ENCODE measurements around the gene MIB2. TPM values are rescaled to one million over a fixed set of nuclear protein-coding genes. Genes with fewer than 3 reads are reported as not detected.

Gene MIB2
- total RNA-seq, 1 donor from 2014 or later, result 108 TPM

GRCh38 chr1:1616045-1616790 lies 918 bp downstream of the MIB2 start:
- H3K36me3 Mint-ChIP-seq (ENCODE audit: unreplicated experiment), result peaks cover 6% of the 10 kb centered on the region
- H3K4me1 Mint-ChIP-seq (ENCODE audit: unreplicated experiment), result peaks cover 34% of the 10 kb centered on the region
- TF ChIP-seq, protein P1, sequence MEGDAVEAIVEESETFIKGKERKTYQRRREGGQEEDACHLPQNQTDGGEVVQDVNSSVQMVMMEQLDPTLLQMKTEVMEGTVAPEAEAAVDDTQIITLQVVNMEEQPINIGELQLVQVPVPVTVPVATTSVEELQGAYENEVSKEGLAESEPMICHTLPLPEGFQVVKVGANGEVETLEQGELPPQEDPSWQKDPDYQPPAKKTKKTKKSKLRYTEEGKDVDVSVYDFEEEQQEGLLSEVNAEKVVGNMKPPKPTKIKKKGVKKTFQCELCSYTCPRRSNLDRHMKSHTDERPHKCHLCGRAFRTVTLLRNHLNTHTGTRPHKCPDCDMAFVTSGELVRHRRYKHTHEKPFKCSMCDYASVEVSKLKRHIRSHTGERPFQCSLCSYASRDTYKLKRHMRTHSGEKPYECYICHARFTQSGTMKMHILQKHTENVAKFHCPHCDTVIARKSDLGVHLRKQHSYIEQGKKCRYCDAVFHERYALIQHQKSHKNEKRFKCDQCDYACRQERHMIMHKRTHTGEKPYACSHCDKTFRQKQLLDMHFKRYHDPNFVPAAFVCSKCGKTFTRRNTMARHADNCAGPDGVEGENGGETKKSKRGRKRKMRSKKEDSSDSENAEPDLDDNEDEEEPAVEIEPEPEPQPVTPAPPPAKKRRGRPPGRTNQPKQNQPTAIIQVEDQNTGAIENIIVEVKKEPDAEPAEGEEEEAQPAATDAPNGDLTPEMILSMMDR (IDR thresholded peaks at IDR 0.05), result no peak
- H3K4me3 Mint-ChIP-seq (ENCODE audit: unreplicated experiment), result peak overlapping the region; percentile 83
- no peaks in the 10 kb centered on the region for H3K9me3 Mint-ChIP-seq (ENCODE audit: unreplicated experiment)
- DNase-seq (ENCODE audit: extremely low spot score, unreplicated experiment), result no peak
- peak overlapping the region; percentile 78 for H3K27ac Mint-ChIP-seq (ENCODE audit: unreplicated experiment)
- no peaks in the 10 kb centered on the region for H3K27me3 Mint-ChIP-seq (ENCODE audit: unreplicated experiment)

DNA sequence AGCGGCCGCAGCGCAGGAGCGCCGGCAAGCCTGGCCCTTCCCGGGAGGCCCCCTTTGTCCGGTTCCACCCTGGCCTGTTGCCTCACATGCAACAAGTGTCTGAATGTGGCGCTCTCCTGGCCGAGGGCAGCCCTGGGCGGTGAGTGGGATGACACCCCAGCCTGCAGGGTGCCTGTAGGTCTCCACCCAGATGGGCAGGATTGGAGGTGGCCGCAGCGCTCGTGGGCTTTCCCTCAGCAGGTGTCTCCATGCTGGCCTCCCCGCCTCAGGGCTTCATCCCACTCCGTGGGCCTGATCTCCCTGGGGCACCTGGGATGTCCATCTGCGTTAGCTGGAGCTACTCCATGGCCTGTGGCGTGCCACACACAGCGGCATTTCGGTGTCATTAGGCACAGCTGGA lies 1.5 kb downstream of the MIB2 start:
- Mint-ChIP-seq H3K27me3 (ENCODE audit: unreplicated experiment) (no peaks in the 10 kb centered on the region), H3K4me1 (ENCODE audit: unreplicated experiment) (peaks cover 34% of the 10 kb centered on the region), H3K27ac (ENCODE audit: unreplicated experiment) (peak overlapping the region; percentile 78), H3K4me3 (ENCODE audit: unreplicated experiment) (peak overlapping the region; percentile 83), H3K9me3 (ENCODE audit: unreplicated experiment) (no peaks in the 10 kb centered on the region), H3K36me3 (ENCODE audit: unreplicated experiment) (peaks cover 6% of the 10 kb centered on the region)
- DNase-seq (ENCODE audit: extremely low spot score, unreplicated experiment), result no peak
- TF ChIP-seq, protein P1 (IDR thresholded peaks at IDR 0.05), result no peak

GRCh38 chr1:1617516-1617915 lies 2.2 kb downstream of the MIB2 start:
- no peaks in the 10 kb centered on the region for H3K27me3 Mint-ChIP-seq (ENCODE audit: unreplicated experiment)
- H3K27ac Mint-ChIP-seq (ENCODE audit: unreplicated experiment), result no peak overlapping the region
- H3K4me3 Mint-ChIP-seq (ENCODE audit: unreplicated experiment), result peak overlapping the region; percentile 83
- peaks cover 31% of the 10 kb centered on the region for H3K4me1 Mint-ChIP-seq (ENCODE audit: unreplicated experiment)
- TF ChIP-seq, protein P1 (IDR thresholded peaks at IDR 0.05), result no peak
- H3K9me3 Mint-ChIP-seq (ENCODE audit: unreplicated experiment), result no peaks in the 10 kb centered on the region
- H3K36me3 Mint-ChIP-seq (ENCODE audit: unreplicated experiment), result peaks cover 3% of the 10 kb centered on the region
- no peak for DNase-seq (ENCODE audit: extremely low spot score, unreplicated experiment)

DNA sequence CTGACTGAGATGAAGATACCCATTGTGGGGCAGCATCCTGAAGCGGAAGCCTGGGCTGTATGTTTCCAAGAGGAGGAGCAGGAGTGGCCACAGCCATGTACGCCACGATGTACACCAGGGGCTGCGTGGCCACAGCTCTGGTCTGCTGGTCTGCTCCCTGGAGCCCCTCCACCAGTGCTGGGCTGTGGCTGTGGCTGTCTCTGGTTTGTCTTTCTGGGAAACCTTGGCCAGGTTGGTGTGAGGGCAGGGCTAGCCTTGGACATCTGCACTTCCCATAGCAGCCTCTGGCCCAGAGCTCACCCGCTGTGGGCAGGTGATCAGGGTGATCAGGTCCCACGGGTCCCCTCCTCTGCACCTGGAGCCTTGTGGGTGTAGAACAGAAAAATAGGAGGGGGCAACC lies 2.6 kb downstream of the MIB2 start:
- Mint-ChIP-seq H3K9me3 (ENCODE audit: unreplicated experiment) (no peaks in the 10 kb centered on the region), H3K4me3 (ENCODE audit: unreplicated experiment) (peak overlapping the region; percentile 83), H3K27me3 (ENCODE audit: unreplicated experiment) (no peaks in the 10 kb centered on the region), H3K27ac (ENCODE audit: unreplicated experiment) (no peak overlapping the region), H3K4me1 (ENCODE audit: unreplicated experiment) (peaks cover 31% of the 10 kb centered on the region), H3K36me3 (ENCODE audit: unreplicated experiment) (peaks cover 3% of the 10 kb centered on the region)
- no peak for DNase-seq (ENCODE audit: extremely low spot score, unreplicated experiment)
- TF ChIP-seq, protein P1 (IDR thresholded peaks at IDR 0.05), result no peak

DNA sequence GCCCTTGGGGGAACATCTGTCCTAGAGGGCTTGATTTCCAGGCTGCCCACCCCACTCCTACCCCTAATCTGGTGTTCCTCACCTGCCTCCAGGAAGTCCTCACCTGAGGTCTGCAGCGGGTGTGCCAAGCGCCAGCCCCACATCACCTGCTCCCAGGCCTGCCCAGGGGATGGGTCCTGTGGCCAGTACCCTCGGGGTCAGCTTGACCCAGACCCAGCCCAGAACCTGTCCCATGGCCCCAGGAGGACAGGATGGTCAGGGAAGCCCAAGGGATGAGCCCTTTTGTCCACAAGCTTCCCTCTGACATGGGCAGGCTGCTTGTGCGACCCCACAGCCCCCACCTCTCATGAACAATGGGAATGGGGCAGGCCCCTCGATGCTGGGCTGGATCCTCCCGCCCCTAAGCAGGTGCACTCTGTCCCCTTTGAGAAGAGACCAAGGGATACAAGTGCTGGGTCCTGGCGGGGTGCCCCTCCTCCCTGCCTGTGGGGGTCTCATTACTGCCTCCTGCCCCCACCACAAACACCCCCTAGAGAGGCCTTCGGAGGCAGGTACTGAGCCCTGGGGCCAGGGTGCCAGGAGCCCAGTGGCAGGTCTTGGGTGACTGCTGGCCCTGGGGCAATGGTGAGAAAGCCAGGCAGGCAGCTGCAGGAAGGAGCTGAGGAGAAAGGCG lies 3.2 kb downstream of the MIB2 start:
- no peaks in the 10 kb centered on the region for H3K27me3 Mint-ChIP-seq (ENCODE audit: unreplicated experiment)
- no peak for DNase-seq (ENCODE audit: extremely low spot score, unreplicated experiment)
- peaks cover 3% of the 10 kb centered on the region for H3K36me3 Mint-ChIP-seq (ENCODE audit: unreplicated experiment)
- TF ChIP-seq, protein P1 (IDR thresholded peaks at IDR 0.05), result no peak
- H3K27ac Mint-ChIP-seq (ENCODE audit: unreplicated experiment), result no peak overlapping the region
- H3K4me3 Mint-ChIP-seq (ENCODE audit: unreplicated experiment), result no peak overlapping the region
- no peaks in the 10 kb centered on the region for H3K9me3 Mint-ChIP-seq (ENCODE audit: unreplicated experiment)
- H3K4me1 Mint-ChIP-seq (ENCODE audit: unreplicated experiment), result peaks cover 29% of the 10 kb centered on the region
